Measurements from ENCODE around the gene USP25.

The USP25 gene

DNA sequence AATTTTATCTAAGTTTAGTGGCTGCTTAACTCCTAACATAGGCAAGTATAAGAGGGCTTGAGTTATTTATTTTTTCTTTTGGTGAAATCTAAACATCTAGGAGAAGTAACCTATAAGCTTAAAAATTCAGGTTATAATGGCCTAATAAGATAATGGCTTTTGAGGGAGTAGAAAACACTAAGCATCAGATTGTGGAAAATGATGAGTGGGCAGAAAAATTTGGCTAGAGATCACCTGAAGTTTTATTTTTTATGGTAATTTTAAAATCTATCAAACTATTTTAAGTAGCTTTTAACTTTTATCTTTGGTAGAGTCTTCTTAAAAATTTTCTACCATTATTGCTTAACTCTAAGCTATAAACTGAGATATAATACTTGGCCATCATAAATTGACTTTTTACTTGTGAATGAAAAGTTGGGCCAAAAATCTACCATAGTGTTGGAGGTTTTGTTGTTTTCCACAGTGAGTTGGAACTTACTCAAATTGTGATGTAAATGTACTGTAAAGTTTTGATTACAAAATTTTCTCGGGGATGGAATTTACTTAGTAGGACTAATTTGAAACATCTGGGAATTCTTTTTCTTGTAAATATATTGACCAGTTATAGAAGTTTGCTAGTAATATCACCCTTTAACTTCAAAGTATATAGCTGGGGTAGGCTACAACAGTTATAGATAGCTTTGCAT lies 63.9 kb downstream of the USP25 start:
- no peak for DNase-seq (ENCODE audit: insufficient read length)

DNA sequence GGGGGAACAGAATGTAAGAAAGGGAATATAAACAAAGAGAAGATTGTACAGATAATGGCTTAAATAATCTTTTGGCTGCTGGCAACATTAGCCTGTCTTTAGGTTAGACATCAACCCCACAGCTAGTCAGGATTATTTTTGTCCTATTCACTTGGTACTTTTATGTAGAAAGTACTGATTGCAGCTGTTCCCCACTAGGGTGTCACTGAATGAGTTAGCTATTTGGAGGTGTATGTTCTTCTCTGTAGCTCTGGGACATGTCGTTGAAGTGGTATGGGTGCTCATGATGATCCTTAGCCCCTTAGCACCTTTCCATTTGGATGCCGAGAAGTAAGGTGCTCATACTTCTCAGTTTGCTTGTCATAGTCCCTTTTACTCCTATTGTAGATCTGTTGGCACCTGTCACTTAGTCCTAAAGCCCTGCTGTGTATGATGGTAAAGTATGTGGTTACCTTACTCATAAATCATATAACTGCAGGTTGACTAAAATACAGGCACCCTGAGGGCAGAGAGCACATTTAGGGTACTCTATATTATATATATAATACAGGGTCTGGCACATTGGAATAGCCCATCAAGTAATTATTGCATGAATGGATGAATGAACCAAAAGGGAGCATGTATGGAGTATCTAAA lies 64.6 kb downstream of the USP25 start:
- no peak for TF ChIP-seq POLR2AphosphoS5 (IDR thresholded peaks at IDR 0.05; ENCODE audit: low read depth, low read length)
- TF ChIP-seq TAF1 (IDR thresholded peaks at IDR 0.05; ENCODE audit: borderline replicate concordance, low read depth, low read length) = no peak
- TF ChIP-seq POLR2A (IDR thresholded peaks at IDR 0.05; ENCODE audit: low read depth, low read length) = no peak
- FAIRE-seq (no peak), DNase-seq (ENCODE audit: insufficient read length) (no peak)

More for the DNA sequence above, 63.9 kb downstream of the USP25 start:
- FAIRE-seq = no peak
- TF ChIP-seq TAF1 (IDR thresholded peaks at IDR 0.05; ENCODE audit: borderline replicate concordance, low read depth, low read length) = no peak
- TF ChIP-seq POLR2A (IDR thresholded peaks at IDR 0.05; ENCODE audit: low read depth, low read length) = no peak
- TF ChIP-seq POLR2AphosphoS5 (IDR thresholded peaks at IDR 0.05; ENCODE audit: low read depth, low read length) = no peak

DNA sequence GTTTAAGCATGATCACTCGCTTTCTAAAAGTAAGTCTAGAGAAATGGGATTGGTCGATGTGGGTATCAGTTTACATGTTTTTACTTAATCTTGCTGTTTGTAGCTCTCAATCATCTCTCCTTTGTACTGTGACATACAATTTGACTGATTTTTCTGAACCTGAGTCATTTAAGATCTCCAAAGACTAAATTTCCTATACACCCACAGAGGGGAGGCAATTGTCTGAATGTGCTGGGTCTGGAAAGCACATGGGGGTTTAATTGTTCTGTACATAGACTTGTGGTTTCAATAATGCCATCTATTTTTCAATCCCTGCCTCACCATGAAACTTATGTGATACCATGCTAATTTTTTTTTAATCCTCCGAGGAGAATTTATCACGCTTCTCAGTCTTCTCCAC lies 65.8 kb downstream of the USP25 start:
- TF ChIP-seq POLR2A (IDR thresholded peaks at IDR 0.05; ENCODE audit: low read depth, low read length) (no peak), TAF1 (IDR thresholded peaks at IDR 0.05; ENCODE audit: borderline replicate concordance, low read depth, low read length) (no peak), POLR2AphosphoS5 (IDR thresholded peaks at IDR 0.05; ENCODE audit: low read depth, low read length) (no peak)
- DNase-seq (ENCODE audit: insufficient read length) = no peak
- FAIRE-seq = no peak

DNA sequence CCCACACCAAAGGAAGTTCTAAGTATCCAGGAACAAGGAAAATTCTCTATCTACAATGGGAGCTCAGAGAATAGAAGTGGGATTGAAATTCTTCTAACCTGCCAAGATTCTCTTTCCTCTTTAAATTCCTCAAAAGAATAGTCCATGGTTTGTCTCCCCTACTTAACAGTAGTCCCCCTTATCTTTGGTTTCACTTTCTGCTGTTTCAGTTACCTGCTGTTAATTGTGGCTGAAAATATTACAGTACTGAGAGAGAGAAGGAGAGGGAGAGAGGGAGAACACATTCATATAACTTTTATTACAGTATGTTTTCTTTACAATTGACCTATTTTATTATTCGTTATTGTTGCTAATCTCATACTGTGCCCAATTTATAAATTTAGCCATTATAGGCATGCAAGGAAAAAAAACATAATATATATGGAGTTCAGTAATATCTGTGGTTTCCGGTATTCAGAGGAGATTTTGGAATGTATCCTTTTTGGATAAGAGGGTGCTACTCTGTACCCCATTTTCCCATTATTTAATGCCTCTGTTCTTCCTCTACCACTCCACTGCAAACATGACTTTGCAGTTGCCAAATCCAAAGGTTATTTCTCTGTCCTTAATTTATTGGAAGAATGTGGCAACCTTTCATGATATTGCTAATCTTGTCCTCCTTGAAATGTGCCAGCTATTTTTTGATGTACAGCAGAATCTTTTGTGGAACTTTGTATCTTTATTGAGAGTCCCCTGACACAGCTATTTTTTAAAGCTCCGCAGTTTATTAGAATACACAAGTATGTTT lies 68.0 kb downstream of the USP25 start:
- no peak for DNase-seq (ENCODE audit: insufficient read length)
- TF ChIP-seq POLR2AphosphoS5 (IDR thresholded peaks at IDR 0.05; ENCODE audit: low read depth, low read length) (no peak), POLR2A (IDR thresholded peaks at IDR 0.05; ENCODE audit: low read depth, low read length) (no peak), TAF1 (IDR thresholded peaks at IDR 0.05; ENCODE audit: borderline replicate concordance, low read depth, low read length) (no peak)
- no peak for FAIRE-seq

- DNase-seq (ENCODE audit: insufficient read length) (no peak), FAIRE-seq (no peak)
- TF ChIP-seq POLR2AphosphoS5 (IDR thresholded peaks at IDR 0.05; ENCODE audit: low read depth, low read length) = no peak
- TF ChIP-seq POLR2A (IDR thresholded peaks at IDR 0.05; ENCODE audit: low read depth, low read length) = no peak
- no peak for TF ChIP-seq TAF1 (IDR thresholded peaks at IDR 0.05; ENCODE audit: borderline replicate concordance, low read depth, low read length)
These were observed 71.6 kb downstream of the USP25 start for GRCh38 chr21:15801352-15801863.

GRCh38 chr21:15804247-15805005 lies 74.6 kb downstream of the USP25 start:
- TF ChIP-seq POLR2A (IDR thresholded peaks at IDR 0.05; ENCODE audit: low read depth, low read length) (no peak), TAF1 (IDR thresholded peaks at IDR 0.05; ENCODE audit: borderline replicate concordance, low read depth, low read length) (no peak), POLR2AphosphoS5 (IDR thresholded peaks at IDR 0.05; ENCODE audit: low read depth, low read length) (no peak)
- no peak for FAIRE-seq
- no peak for DNase-seq (ENCODE audit: insufficient read length)

- FAIRE-seq (no peak), DNase-seq (ENCODE audit: insufficient read length) (no peak)
- TF ChIP-seq TAF1 (IDR thresholded peaks at IDR 0.05; ENCODE audit: borderline replicate concordance, low read depth, low read length) = no peak
- TF ChIP-seq POLR2AphosphoS5 (IDR thresholded peaks at IDR 0.05; ENCODE audit: low read depth, low read length) = no peak
- TF ChIP-seq POLR2A (IDR thresholded peaks at IDR 0.05; ENCODE audit: low read depth, low read length) = no peak
These were observed 79.3 kb downstream of the USP25 start for GRCh38 chr21:15809065-15809464.

DNA sequence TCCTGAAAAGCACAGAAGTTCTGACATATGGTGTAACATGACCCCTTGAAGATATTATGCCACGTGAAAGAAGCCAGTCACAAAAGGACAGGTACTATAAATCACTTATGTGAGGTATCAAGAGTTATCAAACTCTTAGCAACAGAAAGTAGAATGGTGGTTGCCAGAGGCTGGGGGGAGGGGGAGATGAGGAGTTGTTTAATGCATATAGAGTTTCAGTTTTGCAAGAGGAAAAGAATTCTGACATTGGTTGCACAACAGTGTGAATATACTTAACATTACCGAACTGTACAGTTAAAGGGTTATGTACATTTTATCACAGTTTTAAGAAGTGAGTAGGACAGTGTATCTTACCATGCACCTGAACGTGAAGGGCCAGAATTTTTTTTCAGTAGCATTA lies 80.0 kb downstream of the USP25 start:
- FAIRE-seq = no peak
- TF ChIP-seq TAF1 (IDR thresholded peaks at IDR 0.05; ENCODE audit: borderline replicate concordance, low read depth, low read length) = no peak
- TF ChIP-seq POLR2AphosphoS5 (IDR thresholded peaks at IDR 0.05; ENCODE audit: low read depth, low read length) = no peak
- TF ChIP-seq POLR2A (IDR thresholded peaks at IDR 0.05; ENCODE audit: low read depth, low read length) = no peak
- no peak for DNase-seq (ENCODE audit: insufficient read length)

DNA sequence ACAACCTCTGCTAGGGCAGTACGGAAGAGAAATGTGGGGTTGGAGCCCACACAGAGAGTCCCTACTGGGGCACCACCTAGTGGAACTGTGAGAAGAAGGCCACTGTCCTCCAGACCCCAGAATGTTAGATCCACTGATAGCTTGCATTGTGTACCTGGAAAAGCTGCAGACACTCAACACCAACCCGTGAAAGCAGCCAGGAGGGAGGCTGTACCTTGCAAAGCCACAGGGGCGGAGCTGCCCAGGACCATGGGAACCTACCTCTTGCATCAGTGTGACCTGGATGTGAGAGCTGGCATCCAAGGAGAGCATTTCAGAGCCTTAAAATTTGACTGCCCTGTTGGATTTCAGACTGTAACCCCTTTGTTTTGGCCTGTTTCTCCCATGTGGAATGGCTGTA lies 85.5 kb downstream of the USP25 start:
- no peak for TF ChIP-seq TAF1 (IDR thresholded peaks at IDR 0.05; ENCODE audit: borderline replicate concordance, low read depth, low read length)
- TF ChIP-seq POLR2AphosphoS5 (IDR thresholded peaks at IDR 0.05; ENCODE audit: low read depth, low read length) = no peak
- no peak for TF ChIP-seq POLR2A (IDR thresholded peaks at IDR 0.05; ENCODE audit: low read depth, low read length)
- DNase-seq (ENCODE audit: insufficient read length) = no peak
- no peak for FAIRE-seq

- DNase-seq (ENCODE audit: insufficient read length) (no peak), FAIRE-seq (no peak)
- TF ChIP-seq POLR2AphosphoS5 (IDR thresholded peaks at IDR 0.05; ENCODE audit: low read depth, low read length) (no peak), TAF1 (IDR thresholded peaks at IDR 0.05; ENCODE audit: borderline replicate concordance, low read depth, low read length) (no peak), POLR2A (IDR thresholded peaks at IDR 0.05; ENCODE audit: low read depth, low read length) (no peak)
These were observed 90.5 kb downstream of the USP25 start for GRCh38 chr21:15820327-15820726.

All from GM12892 (cell line).